Type B pancreatic cell (in vitro differentiated cells): ENCODE data around the gene CYB5R4. TPM values are rescaled to one million over a fixed set of nuclear protein-coding genes. Genes with fewer than 3 reads are reported as not detected.

ENCODE experiments used
- DNase-seq: peaks from one replicate; pipeline ENCODE4 v3.0.0; 2021; ENCODE audit warnings: mixed read lengths; ENCODE audit not compliant: unreplicated experiment; ENCODE audit errors: extremely low spot score
- H3K27ac Mint-ChIP-seq: 2 replicates; pipeline ENCODE4 v1.8.0; 2021; ENCODE audit warnings: mild to moderate bottlenecking, mixed read lengths
- H3K27me3 Mint-ChIP-seq: 2 replicates; pipeline ENCODE4 v1.8.0; 2021; ENCODE audit warnings: mixed read lengths
- H3K36me3 Mint-ChIP-seq: 2 replicates; pipeline ENCODE4 v1.8.0; 2021; ENCODE audit warnings: mixed read lengths
- H3K4me1 Mint-ChIP-seq: one replicate; pipeline ENCODE4 v1.8.0; 2021; ENCODE audit warnings: mixed read lengths; ENCODE audit not compliant: unreplicated experiment
- H3K4me3 Mint-ChIP-seq: 2 replicates; pipeline ENCODE4 v1.8.0; 2021; ENCODE audit warnings: mild to moderate bottlenecking, mixed read lengths
- H3K9me3 Mint-ChIP-seq: 2 replicates; pipeline ENCODE4 v1.8.0; 2021; ENCODE audit warnings: mixed read lengths
- CTCF ChIP-seq: fragments of 200-600 bp; sonication (generic); conservative IDR thresholded peaks from 2 replicates; pipeline ENCODE4 v1.5.0; 2021; ENCODE audit warnings: antibody characterized with exemption, mild to moderate bottlenecking
- long read RNA-seq: library from polyadenylated mRNA; unstranded; transcript quantifications from one replicate; pipeline ENCODE4 v2.0.0, GENCODE V29; 2020
- total RNA-seq: library from RNA; stranded (reverse); gene quantifications from 2 replicates; pipeline ENCODE4 v1.2.1, GENCODE V29; 2021; ENCODE audit warnings: low replicate concordance

Gene CYB5R4
- 9.0 and 17.4 TPM in 2 replicates for total RNA-seq
- long read RNA-seq, full-length matches to known transcripts = 80 of 95 reads
- long read RNA-seq, partial matches to known transcripts = 2 of 95 reads
- long read RNA-seq, other reads (novel, unspliced or antisense) = 13 of 95 reads

- Mint-ChIP-seq H3K27me3 (peaks cover 26% of the 10 kb centered on the region), H3K4me1 (peaks cover 4% of the 10 kb centered on the region), H3K27ac (peak within 1 kb of the TSS; percentile 86), H3K9me3 (no peaks in the 10 kb centered on the region), H3K4me3 (peak within 1 kb of the TSS; percentile 96), H3K36me3 (no peaks in the 10 kb centered on the region)
- peak; percentile 56 for TF ChIP-seq CTCF
- DNase-seq = peak; percentile 95
Observed at GRCh38 chr6:83859410-83860358, at the start of gene CYB5R4. Gene CYB5R4, plus strand, starts transcription at chr6:83859689. Its CDS starts 94 bp downstream, at chr6:83859783.

DNA sequence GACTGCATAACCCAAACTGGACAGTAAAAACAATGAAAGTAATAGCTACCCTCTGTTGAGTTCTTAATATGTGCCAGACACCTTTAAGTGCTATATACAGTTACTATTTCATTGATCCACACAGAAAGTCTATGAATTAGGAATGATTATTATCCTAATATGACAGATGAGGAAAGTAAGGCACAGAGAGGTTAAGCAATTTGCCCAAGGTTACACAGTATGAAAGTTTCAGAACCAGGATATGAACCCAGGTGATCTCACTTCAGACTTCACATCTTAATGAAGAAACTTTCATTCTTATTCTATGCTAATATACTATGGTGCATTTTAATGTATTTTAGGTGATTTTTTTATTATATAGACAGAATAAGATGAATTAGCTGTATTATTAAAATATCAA lies 46.9 kb upstream of the CYB5R4 start:
- Mint-ChIP-seq H3K4me1 (no peaks in the 10 kb centered on the region), H3K36me3 (no peaks in the 10 kb centered on the region), H3K27ac (no peak overlapping the region)

DNA sequence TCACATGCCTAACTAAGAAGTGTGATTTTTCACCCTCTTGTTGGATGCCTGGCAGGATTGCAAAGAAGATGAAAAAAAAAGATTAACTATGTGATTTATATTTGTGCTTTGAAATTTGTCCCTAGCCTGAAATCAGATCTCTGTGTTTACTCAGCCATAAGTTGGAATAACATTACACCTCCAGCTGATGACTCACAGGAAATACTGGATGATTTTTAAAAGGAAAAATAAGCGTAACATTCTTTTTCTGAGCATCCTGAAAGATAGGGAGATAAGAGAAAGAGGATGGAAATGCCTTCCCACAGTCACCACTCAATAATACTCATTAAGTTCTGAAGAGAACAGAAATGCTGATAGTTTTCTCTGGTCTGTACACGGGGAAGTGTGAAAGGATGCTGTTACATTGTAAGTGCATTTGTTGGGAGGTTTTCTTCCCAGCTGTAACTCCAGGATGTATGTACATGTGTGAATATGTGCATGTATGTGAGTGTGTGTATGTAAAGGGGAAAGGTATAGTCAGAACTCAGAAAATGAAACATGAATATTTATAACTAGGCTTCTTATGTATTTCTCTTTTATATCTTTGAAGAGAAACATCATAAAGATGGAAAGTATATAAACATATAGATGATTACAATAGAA lies 43.7 kb upstream of the CYB5R4 start:
- Mint-ChIP-seq H3K4me1 (no peaks in the 10 kb centered on the region), H3K36me3 (no peaks in the 10 kb centered on the region), H3K4me3 (no peak overlapping the region), H3K27me3 (no peaks in the 10 kb centered on the region), H3K27ac (no peak overlapping the region), H3K9me3 (no peaks in the 10 kb centered on the region)
- no peak for TF ChIP-seq CTCF
- no peak for DNase-seq

More for the DNA sequence above, 46.9 kb upstream of the CYB5R4 start:
- DNase-seq = no peak
- Mint-ChIP-seq H3K27me3 (no peaks in the 10 kb centered on the region), H3K4me3 (no peak overlapping the region), H3K9me3 (no peaks in the 10 kb centered on the region)
- TF ChIP-seq CTCF = no peak

- peaks cover 8% of the 10 kb centered on the region for H3K4me1 Mint-ChIP-seq
- no peak for TF ChIP-seq CTCF
- no peaks in the 10 kb centered on the region for H3K27me3 Mint-ChIP-seq
- no peaks in the 10 kb centered on the region for H3K9me3 Mint-ChIP-seq
- H3K4me3 Mint-ChIP-seq = no peak overlapping the region
- H3K36me3 Mint-ChIP-seq = no peaks in the 10 kb centered on the region
- no peak overlapping the region for H3K27ac Mint-ChIP-seq
- DNase-seq = no peak
Observed at GRCh38 chr6:83822629-83823169, 36.8 kb upstream of the CYB5R4 start.

- no peak overlapping the region for H3K4me3 Mint-ChIP-seq
- DNase-seq = no peak
- H3K27me3 Mint-ChIP-seq = no peaks in the 10 kb centered on the region
- H3K27ac Mint-ChIP-seq = no peak overlapping the region
- H3K36me3 Mint-ChIP-seq = no peaks in the 10 kb centered on the region
- no peaks in the 10 kb centered on the region for H3K9me3 Mint-ChIP-seq
- H3K4me1 Mint-ChIP-seq = peaks cover 8% of the 10 kb centered on the region
- TF ChIP-seq CTCF = no peak
Observed at GRCh38 chr6:83824388-83824801, 35.1 kb upstream of the CYB5R4 start.
